ENCODE measurements around the gene RIPK1.

RIPK1 gene

GRCh38 chr6:3117912-3118352 is 49.6 kb downstream of the RIPK1 start:
- H3K4me3 ChIP-seq (ENCODE audit: low read length), result peak overlapping the region; percentile 80
- no peak for DNase-seq (ENCODE audit: low read depth)
- no peak for TF ChIP-seq CTCF (IDR thresholded peaks at IDR 0.05; ENCODE audit: insufficient read depth, low read depth, low read length, missing control alignments)

GRCh38 chr6:3118353-3119039 is 50.2 kb downstream of the RIPK1 start, which contains the start of gene BPHL:
BPHL (plus strand) TSS chr6:3118711; CDS start chr6:3118741, 30 bp downstream.
- TF ChIP-seq CTCF (IDR thresholded peaks at IDR 0.05; ENCODE audit: insufficient read depth, low read depth, low read length, missing control alignments), result no peak
- peak; percentile 95 for DNase-seq (ENCODE audit: low read depth)
- H3K4me3 ChIP-seq (ENCODE audit: low read length), result peak within 1 kb of the TSS; percentile 80

GRCh38 chr6:3119040-3119723 is 50.9 kb downstream of the RIPK1 start:
- H3K4me3 ChIP-seq (ENCODE audit: low read length), result peak overlapping the region; percentile 80
- no peak for TF ChIP-seq CTCF (IDR thresholded peaks at IDR 0.05; ENCODE audit: insufficient read depth, low read depth, low read length, missing control alignments)
- peak; percentile 16 for DNase-seq (ENCODE audit: low read depth)

GRCh38 chr6:3120765-3121089 is 52.4 kb downstream of the RIPK1 start:
- DNase-seq (ENCODE audit: low read depth), result no peak
- H3K4me3 ChIP-seq (ENCODE audit: low read length), result no peak overlapping the region
- no peak for TF ChIP-seq CTCF (IDR thresholded peaks at IDR 0.05; ENCODE audit: insufficient read depth, low read depth, low read length, missing control alignments)

- no peak overlapping the region for H3K4me3 ChIP-seq (ENCODE audit: low read length)
- DNase-seq (ENCODE audit: low read depth), result no peak
- TF ChIP-seq CTCF (IDR thresholded peaks at IDR 0.05; ENCODE audit: insufficient read depth, low read depth, low read length, missing control alignments), result no peak
Observed at GRCh38 chr6:3122823-3123182, 54.5 kb downstream of the RIPK1 start.

- TF ChIP-seq CTCF (IDR thresholded peaks at IDR 0.05; ENCODE audit: insufficient read depth, low read depth, low read length, missing control alignments), result no peak
- no peak overlapping the region for H3K4me3 ChIP-seq (ENCODE audit: low read length)
- no peak for DNase-seq (ENCODE audit: low read depth)
Observed at GRCh38 chr6:3124667-3125066, 56.4 kb downstream of the RIPK1 start.

All from epithelial cell of esophagus (primary cell).